GM19468 (cell line): ENCODE measurements around the gene SPRYD3.

Experiments used
- ATAC-seq: cut with Tn5 transposase; IDR thresholded peaks from one replicate; pipeline ENCODE4 v1.9.1; 2021; ENCODE audit warnings: mild to moderate bottlenecking, moderate library complexity, moderate number of reproducible peaks; ENCODE audit not compliant: unreplicated experiment; ENCODE audit errors: extremely low read depth

SPRYD3 gene

GRCh38 chr12:53065470-53065869, 13.7 kb downstream of the SPRYD3 start:
- ATAC-seq = no peak

DNA sequence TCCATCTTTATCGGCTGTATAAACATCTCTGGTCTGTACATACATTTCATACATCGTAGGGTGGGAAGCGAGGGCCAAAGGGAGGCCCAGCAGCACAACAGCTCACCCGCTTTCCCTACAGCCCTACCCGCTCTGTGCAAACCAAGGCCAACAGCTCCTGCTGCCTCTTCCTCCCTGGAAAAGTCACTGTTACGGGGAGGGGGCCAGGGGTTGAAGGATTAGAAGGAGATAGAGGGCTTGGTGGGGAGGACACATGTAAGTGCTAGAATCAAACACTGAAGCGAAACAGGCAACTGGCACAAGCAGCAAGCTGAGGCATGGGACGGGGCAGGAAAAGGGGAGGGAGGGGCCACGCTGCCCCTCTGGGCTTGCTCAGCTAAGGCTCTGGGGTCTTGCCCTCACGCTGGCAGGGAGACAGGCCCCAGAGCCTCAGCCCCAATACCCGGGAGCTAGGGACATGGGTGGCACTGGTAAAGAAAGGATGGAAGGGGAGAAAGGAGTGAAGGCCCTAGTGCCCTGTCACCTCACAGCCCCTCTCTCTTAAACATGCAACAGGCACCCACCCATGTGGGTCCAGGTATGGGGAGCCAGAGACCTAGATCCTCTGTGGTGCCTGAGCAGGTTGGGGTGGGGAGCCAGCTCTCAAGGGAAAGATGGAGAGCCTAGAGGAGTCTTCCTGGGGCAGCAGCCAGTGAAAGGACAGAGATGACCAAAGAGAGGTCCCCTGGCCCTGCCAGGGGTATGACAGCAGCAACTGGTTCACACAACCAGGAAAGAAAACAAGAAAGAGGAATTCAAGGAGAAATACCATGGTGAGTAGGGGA, 14.4 kb downstream of the SPRYD3 start:
- ATAC-seq = no peak

- ATAC-seq = no peak
Measured at GRCh38 chr12:53063708-53064612, 15.2 kb downstream of the SPRYD3 start.

- no peak for ATAC-seq
Measured at GRCh38 chr12:53062977-53063707, 16.0 kb downstream of the SPRYD3 start.

DNA sequence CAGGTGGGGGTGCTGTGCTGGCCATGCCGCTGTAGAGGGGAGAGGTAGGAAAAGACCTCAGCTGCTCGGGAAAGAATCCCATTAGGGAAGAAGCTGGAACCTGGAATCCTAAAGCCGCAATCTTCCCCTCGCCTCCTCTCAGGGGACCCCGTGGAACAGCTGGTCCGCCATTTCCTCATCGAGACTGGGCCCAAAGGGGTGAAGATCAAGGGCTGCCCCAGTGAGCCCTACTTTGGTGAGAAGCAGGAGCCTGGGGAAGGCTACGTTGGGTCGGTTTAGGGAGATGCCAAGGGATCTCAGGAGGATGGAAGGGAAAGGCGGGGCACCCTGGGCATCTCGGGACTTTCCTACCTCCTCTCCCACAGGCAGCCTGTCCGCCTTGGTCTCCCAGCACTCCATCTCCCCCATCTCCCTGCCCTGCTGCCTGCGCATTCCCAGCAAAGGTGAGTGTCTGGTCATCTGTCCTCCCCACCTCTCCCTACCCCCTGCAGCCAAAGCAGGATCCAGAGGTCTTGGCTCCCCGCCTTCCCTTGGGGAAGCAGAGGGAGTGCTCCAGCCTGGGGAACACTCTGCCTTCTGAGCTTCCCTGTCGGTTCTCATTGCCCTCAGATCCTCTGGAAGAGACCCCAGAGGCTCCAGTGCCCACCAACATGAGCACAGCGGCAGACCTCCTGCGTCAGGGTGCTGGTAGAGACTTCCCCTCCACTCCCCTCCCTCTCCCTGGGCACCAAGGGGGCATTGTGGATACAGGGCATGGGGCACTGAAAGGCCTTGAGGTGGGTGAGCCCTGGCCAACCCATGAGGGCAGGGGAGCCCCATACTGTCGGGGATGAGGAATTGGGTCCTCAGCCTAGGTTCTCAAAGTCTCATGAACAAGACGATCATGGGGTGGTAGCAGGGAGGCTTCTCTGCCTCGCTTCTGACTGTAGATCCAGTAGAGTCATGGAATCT, 16.9 kb downstream of the SPRYD3 start:
- no peak for ATAC-seq

DNA sequence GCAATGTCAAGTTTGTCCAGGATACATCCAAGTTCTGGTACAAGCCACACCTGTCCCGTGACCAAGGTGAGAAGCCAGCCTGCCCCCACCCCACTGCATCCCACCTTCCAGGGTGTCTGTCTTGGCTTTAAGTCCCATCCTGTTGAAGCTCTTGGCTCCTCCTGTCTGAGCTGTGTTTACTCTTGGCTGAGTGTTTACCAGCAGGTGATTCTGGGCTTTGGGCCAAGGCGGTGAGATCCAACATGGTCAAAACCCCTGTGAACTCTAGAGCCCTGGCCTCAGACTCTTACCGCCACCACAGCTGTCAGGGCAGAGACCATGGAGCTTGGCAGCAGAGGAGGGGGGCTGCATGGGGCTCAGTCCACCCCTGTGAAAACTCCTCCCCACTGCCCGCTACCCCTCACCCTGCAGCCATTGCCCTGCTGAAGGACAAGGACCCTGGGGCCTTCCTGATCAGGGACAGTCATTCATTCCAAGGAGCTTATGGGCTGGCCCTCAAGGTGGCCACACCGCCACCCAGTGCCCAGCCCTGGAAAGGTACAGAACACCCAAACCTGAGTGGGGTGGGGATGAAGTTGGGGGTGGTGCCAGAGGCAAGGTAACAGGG, 17.7 kb downstream of the SPRYD3 start:
- no peak for ATAC-seq

DNA sequence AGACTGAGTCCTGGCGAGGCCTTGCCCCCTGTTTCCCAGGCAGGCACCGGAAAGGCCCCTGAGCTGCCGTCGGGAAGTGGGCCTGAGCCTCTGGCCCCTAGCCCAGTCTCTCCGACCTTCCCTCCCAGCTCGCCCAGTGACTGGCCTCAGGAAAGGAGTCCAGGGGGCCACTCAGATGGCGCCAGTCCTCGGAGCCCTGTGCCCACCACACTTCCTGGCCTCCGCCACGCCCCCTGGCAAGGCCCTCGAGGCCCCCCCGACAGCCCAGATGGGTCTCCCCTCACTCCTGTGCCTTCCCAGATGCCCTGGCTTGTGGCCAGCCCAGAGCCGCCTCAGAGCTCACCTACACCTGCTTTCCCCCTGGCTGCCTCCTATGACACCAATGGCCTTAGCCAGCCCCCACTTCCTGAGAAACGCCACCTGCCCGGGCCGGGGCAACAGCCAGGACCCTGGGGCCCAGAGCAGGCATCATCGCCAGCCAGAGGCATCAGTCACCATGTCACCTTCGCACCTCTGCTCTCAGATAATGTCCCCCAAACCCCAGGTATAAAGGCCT, 18.4 kb downstream of the SPRYD3 start:
- no peak for ATAC-seq

- ATAC-seq = no peak
Measured at GRCh38 chr12:53060064-53060720, 19.0 kb downstream of the SPRYD3 start.

DNA sequence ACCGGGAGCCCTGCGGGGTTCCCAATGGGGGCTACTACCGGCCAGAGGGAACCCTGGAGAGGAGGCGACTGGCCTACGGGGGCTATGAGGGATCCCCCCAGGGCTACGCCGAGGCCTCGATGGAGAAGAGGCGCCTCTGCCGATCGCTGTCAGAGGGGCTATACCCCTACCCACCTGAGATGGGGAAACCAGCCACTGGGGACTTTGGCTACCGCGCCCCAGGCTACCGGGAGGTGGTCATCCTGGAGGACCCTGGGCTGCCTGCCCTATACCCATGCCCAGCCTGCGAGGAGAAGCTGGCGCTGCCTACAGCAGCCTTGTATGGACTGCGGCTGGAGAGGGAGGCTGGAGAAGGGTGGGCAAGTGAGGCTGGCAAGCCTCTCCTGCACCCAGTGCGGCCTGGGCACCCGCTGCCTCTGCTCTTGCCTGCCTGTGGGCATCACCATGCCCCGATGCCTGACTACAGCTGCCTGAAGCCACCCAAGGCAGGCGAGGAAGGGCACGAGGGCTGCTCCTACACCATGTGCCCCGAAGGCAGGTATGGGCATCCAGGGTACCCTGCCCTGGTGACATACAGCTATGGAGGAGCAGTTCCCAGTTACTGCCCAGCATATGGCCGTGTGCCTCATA, 19.6 kb downstream of the SPRYD3 start:
- no peak for ATAC-seq

GRCh38 chr12:53058674-53059433, 20.3 kb downstream of the SPRYD3 start:
- no peak for ATAC-seq

DNA sequence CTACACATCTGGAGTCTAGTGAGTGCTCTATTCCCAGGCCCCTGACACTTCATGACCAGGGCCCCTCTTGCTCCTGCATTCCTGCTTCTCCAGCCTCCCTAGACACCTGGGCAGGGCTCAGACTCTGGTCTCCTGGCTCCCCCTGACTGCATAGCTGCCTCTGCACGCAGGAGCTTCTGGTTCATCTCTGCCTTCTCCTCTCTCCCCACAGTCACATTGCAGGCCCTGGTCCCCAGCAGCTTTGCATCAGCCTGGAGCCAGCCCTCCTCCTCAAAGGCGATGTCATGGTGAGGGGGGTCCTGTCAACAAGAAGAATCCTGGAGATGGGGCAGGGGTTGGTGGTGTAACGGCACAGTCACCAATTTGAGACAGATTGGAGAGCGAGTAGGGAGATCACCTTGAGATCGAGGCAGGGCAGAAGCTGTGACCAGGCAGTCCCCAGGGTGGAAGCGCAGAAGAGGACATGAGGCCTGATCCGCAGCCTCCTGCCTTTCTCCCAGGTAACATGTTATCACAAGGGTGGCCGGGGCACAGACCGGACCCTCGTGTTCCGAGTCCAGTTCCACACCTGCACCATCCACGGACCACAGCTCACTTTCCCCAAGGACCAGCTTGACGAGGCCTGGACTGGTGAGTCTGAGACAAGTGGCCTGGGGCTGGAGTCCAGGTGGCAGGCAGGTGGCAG, 21.2 kb downstream of the SPRYD3 start:
- ATAC-seq = no peak

GRCh38 chr12:53056901-53057300, 22.3 kb downstream of the SPRYD3 start:
- no peak for ATAC-seq

- no peak for ATAC-seq
Measured at GRCh38 chr12:53056296-53056695, 22.9 kb downstream of the SPRYD3 start.

DNA sequence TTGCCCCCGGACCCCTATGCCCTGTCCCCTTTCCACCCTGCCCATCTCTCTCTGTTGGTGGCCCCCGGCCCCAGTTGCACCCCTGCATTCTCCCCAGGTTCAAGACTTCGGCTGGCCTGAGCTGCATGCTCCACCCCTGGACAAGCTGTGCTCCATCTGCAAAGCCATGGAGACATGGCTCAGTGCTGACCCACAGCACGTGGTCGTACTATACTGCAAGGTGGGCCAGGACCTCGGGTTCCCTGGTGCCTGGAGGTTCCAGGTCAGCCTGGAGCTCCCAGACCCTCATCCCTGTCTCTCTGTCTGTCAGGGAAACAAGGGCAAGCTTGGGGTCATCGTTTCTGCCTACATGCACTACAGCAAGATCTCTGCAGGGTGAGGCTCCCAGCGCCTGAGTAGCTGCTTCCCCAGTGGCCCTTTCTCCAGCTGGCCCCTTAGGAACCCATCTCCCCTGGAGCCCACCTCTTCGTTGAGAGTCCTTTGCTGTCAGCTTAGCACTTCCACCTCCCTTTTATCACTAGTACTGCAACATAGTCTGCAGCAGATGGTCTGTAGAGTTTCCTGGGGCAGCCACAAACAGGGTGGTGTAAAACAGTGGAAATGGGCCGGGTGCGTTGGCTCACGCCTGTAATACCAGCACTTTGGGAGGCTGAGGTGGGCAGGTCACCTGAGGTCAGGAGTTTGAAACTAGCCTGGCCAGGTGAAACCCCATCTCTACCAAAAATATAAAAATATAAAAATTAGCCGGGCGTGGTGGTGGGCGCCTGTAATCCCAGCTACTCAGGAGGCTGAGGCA, 23.5 kb downstream of the SPRYD3 start:
- ATAC-seq = no peak

DNA sequence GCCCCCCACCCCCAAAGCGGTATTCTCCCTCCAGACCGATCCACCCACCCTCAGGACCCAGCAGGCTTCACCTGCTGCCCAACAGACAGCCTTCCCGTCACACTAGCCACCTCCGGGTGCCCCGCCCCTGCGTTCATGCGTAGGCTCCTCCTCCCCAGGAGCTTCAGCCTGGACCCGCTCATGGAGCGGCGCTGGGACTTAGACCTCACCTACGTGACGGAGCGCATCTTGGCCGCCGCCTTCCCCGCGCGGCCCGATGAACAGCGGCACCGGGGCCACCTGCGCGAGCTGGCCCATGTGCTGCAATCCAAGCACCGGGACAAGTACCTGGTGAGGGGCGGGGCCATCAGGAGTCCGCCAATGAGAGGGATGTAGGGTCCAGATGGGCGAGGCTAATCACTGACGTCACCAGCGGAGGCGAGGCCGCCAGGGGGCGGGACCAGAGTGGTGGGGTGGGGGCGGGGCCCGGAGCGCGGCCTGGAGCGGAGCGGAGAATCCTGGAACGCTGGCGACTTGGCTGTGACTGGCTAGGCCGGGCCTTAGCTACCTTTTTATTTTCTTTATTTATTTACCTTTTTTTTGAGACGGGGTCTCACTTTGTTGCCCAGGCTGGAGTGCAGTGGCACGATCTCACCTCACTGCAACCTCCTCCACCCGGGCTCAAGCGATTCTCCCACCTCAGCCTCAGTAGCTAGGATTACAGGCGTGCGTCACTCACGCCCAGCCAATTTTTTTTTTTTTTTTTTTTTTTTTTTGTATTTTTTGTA, 24.9 kb downstream of the SPRYD3 start:
- ATAC-seq = no peak
